Peyer's patch (tissue), 4 donors: ENCODE data around the gene HYKK.

Source experiments
- POLR2A ChIP-seq, 2 donors: fragments of 450-650 bp; IDR thresholded peaks; one replicate each; pipeline ENCODE4 v1.5.1; 2017; ENCODE audit warnings: antibody characterized with exemption in 2 of 2, mild to moderate bottlenecking in 2 of 2, moderate library complexity in 2 of 2
- TF ChIP-seq, protein P1 (sequence below), 6 experiments: fragments of 450-650 bp in 4 of 6; fragments of 200-600 bp in 2 of 6; sonication (generic) in 1 of 6; IDR thresholded peaks; one replicate each; pipeline ENCODE4 v1.5.1; 2017 to 2019; ENCODE audit warnings: antibody characterized with exemption in 6 of 6, mild to moderate bottlenecking in 3 of 6, moderate library complexity in 1 of 6

- peak; percentile 50 to 68 for TF ChIP-seq POLR2A (IDR thresholded peaks at IDR 0.05)
- TF ChIP-seq, protein P1, sequence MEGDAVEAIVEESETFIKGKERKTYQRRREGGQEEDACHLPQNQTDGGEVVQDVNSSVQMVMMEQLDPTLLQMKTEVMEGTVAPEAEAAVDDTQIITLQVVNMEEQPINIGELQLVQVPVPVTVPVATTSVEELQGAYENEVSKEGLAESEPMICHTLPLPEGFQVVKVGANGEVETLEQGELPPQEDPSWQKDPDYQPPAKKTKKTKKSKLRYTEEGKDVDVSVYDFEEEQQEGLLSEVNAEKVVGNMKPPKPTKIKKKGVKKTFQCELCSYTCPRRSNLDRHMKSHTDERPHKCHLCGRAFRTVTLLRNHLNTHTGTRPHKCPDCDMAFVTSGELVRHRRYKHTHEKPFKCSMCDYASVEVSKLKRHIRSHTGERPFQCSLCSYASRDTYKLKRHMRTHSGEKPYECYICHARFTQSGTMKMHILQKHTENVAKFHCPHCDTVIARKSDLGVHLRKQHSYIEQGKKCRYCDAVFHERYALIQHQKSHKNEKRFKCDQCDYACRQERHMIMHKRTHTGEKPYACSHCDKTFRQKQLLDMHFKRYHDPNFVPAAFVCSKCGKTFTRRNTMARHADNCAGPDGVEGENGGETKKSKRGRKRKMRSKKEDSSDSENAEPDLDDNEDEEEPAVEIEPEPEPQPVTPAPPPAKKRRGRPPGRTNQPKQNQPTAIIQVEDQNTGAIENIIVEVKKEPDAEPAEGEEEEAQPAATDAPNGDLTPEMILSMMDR (IDR thresholded peaks at IDR 0.05) = no peak
These were observed 895 bp downstream of the HYKK start for GRCh38 chr15:78508272-78508671.
